HG02610 (cell line): ENCODE measurements around the gene LILRA5.
"Not testable (repeated sequence)": the region's sequence is repeated elsewhere in the genome, so short reads cannot be mapped to it uniquely, and the experiment has no call there.

Source experiments
- ATAC-seq: cut with Tn5 transposase; IDR thresholded peaks from one replicate; pipeline ENCODE4 v1.9.1; 2021; ENCODE audit warnings: mild to moderate bottlenecking, moderate library complexity; ENCODE audit not compliant: unreplicated experiment

The LILRA5 gene

GRCh38 chr19:54278056-54278455 lies 34.9 kb downstream of the LILRA5 start:
- ATAC-seq, result not testable (repeated sequence)

- ATAC-seq, result not testable (repeated sequence)
Measured at GRCh38 chr19:54277111-54277615, 35.8 kb downstream of the LILRA5 start.

DNA sequence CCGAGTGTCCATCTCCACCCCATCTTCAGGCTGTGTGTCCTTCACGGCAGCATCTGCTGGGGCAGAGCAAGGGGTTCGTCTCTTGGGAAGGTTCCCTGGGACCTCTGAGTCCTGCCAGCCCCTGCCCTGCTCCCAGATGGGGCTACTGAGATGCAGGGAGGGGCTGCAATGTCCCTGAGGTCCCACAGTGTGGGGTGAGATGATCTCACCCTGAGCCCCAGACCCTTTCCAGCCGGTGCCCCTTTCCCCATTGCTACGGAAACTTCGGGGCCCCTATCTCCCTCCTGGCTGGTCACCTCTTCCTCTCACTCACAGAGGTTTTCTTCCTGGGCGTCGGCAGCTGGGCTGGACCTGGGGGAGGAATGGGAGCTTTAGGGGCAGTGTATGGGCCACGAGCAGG lies 37.0 kb downstream of the LILRA5 start:
- no peak for ATAC-seq

- ATAC-seq, result not testable (repeated sequence)
Measured at GRCh38 chr19:54274516-54274915, 38.5 kb downstream of the LILRA5 start.

- ATAC-seq, result no peak
Measured at GRCh38 chr19:54273821-54274220, 39.1 kb downstream of the LILRA5 start.

GRCh38 chr19:54272181-54272580 lies 40.8 kb downstream of the LILRA5 start:
- not testable (repeated sequence) for ATAC-seq

GRCh38 chr19:54271587-54271986 lies 41.4 kb downstream of the LILRA5 start:
- not testable (repeated sequence) for ATAC-seq

- ATAC-seq, result no peak
Measured at GRCh38 chr19:54271106-54271505, 41.9 kb downstream of the LILRA5 start.

GRCh38 chr19:54268936-54269335 lies 44.0 kb downstream of the LILRA5 start:
- no peak for ATAC-seq

- no peak for ATAC-seq
Measured at GRCh38 chr19:54266133-54266532, 46.8 kb downstream of the LILRA5 start.

GRCh38 chr19:54262470-54262869 lies 50.5 kb downstream of the LILRA5 start:
- ATAC-seq, result no peak

DNA sequence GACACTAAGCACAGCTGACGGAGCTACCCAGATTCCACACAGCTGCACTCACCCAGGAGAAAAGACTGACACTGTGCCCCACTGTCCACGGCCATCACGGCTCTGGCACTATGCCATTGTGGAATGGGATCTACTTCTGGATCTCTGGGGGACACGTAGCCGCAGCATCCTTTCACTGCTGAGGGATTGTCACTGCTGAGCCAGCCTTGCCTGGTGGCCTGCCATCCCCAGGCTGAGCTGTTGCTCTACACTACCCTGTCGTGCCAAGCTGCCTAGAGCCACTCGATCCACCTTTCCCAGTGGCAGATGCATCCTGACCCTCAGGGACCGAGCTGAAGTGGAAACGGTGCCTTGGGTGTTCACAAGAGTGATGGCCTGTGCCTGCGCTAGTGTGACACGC lies 50.9 kb downstream of the LILRA5 start:
- no peak for ATAC-seq

GRCh38 chr19:54257116-54257480 lies 55.9 kb downstream of the LILRA5 start, which contains the start of gene LILRB5:
LILRB5 (minus strand) TSS chr19:54257273; CDS start chr19:54257193, 80 bp downstream.
- ATAC-seq, result no peak
